DOHH2 (cell line): ENCODE data around the gene ZSCAN25.

ENCODE experiments used
- H3F3A ChIP-seq: fragments of 200-600 bp; sonication (generic), shearing (Covaris generic); 2 replicates; pipeline ENCODE4 v1.6.0; 2016; ENCODE audit warnings: antibody characterized with exemption, mild to moderate bottlenecking; ENCODE audit not compliant: control insufficient read depth, insufficient read depth
- H3K27ac ChIP-seq: fragments of 200-600 bp; sonication (generic); 2 replicates; pipeline ENCODE4 v1.5.1; 2014; ENCODE audit warnings: low read depth, mild to moderate bottlenecking, low read length, moderate library complexity
- H3K27me3 ChIP-seq: fragments of 200-600 bp; sonication (generic); 2 replicates; pipeline ENCODE4 v1.6.1; 2014; ENCODE audit warnings: mild to moderate bottlenecking, low read length, mixed read lengths; ENCODE audit not compliant: control insufficient read depth
- H3K36me3 ChIP-seq: fragments of 200-600 bp; sonication (generic); 2 replicates; pipeline ENCODE4 v1.6.1; 2014; ENCODE audit warnings: mild to moderate bottlenecking, low read length, moderate library complexity, mixed read lengths; ENCODE audit not compliant: control insufficient read depth
- H3K4me1 ChIP-seq: fragments of 200-600 bp; sonication (generic); 2 replicates; pipeline ENCODE4 v1.6.1; 2014; ENCODE audit warnings: mild to moderate bottlenecking, low read length, mixed read lengths; ENCODE audit not compliant: control insufficient read depth
- H3K4me2 ChIP-seq: fragments of 200-600 bp; sonication (generic); 2 replicates; pipeline ENCODE4 v1.6.0; 2014; ENCODE audit warnings: mild to moderate bottlenecking, low read length, moderate library complexity
- H3K4me3 ChIP-seq: fragments of 200-600 bp; sonication (generic); 2 replicates; pipeline ENCODE4 v1.5.1; 2014; ENCODE audit warnings: mild to moderate bottlenecking, low read length, mixed read lengths
- H3K79me2 ChIP-seq: fragments of 200-600 bp; sonication (generic); 2 replicates; pipeline ENCODE4 v1.6.1; 2014; ENCODE audit warnings: mild to moderate bottlenecking, low read length, mixed read lengths; ENCODE audit not compliant: control insufficient read depth
- H3K9me2 ChIP-seq: fragments of 200-600 bp; sonication (generic); replicated peaks from 2 replicates; pipeline ENCODE4 v1.6.1; 2014; ENCODE audit warnings: mild to moderate bottlenecking, low read length, mixed read lengths; ENCODE audit not compliant: control insufficient read depth
- H3K9me3 ChIP-seq: fragments of 200-600 bp; sonication (generic); 2 replicates; pipeline ENCODE4 v1.6.1; 2014; ENCODE audit warnings: antibody characterized with exemption, low read length, mixed read lengths; ENCODE audit not compliant: control insufficient read depth, insufficient read depth
- H4K20me1 ChIP-seq: fragments of 200-600 bp; sonication (generic); 2 replicates; pipeline ENCODE4 v1.6.0; 2014; ENCODE audit warnings: low read depth, mild to moderate bottlenecking, antibody characterized with exemption, low read length, moderate library complexity; ENCODE audit not compliant: control insufficient read depth, insufficient read depth
- EZH2phosphoT487 ChIP-seq: fragments of 200-600 bp; sonication (generic); IDR thresholded peaks from 2 replicates; pipeline ENCODE4 v1.6.1; 2017; ENCODE audit warnings: borderline replicate concordance, mild to moderate bottlenecking, antibody characterized with exemption, low read length, moderate library complexity, mixed read lengths
- TF ChIP-seq, protein P1 (sequence below): fragments of 200-600 bp; sonication (generic); IDR thresholded peaks from one replicate; pipeline ENCODE4 v1.5.1; 2014; ENCODE audit warnings: antibody characterized with exemption, mild to moderate bottlenecking, low read depth, low read length; ENCODE audit not compliant: poor library complexity, severe bottlenecking

Gene ZSCAN25

DNA sequence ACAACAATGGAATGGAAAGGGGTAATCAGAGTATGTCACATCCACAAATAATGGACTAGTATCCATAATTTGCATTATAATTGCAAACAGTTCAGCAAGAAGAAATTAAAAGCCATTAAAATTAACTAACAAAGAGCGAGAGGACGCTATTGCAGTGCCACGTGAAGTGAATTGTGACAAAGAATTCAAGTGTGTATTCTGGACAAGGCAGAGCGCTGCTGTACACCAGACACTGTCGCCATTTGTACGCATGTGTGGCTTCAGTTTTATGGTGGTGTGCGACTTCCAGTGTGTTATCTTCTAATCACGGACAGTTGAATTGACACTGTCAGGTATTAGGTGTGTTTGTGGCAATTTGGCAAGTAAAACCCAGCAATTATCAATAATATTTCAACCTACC is 51.8 kb downstream of the ZSCAN25 start:
- Histone ChIP-seq H3K4me2 (no peak overlapping the region), H3K4me1 (no peaks in the 10 kb centered on the region), H3K9me3 (no peaks in the 10 kb centered on the region), H3F3A (no peaks in the 10 kb centered on the region), H3K27ac (no peak overlapping the region), H3K27me3 (no peaks in the 10 kb centered on the region), H3K4me3 (no peak overlapping the region), H3K9me2 (no peaks in the 10 kb centered on the region), H3K36me3 (no peaks in the 10 kb centered on the region), H4K20me1 (no peaks in the 10 kb centered on the region), H3K79me2 (no peaks in the 10 kb centered on the region)
- TF ChIP-seq, protein P1, sequence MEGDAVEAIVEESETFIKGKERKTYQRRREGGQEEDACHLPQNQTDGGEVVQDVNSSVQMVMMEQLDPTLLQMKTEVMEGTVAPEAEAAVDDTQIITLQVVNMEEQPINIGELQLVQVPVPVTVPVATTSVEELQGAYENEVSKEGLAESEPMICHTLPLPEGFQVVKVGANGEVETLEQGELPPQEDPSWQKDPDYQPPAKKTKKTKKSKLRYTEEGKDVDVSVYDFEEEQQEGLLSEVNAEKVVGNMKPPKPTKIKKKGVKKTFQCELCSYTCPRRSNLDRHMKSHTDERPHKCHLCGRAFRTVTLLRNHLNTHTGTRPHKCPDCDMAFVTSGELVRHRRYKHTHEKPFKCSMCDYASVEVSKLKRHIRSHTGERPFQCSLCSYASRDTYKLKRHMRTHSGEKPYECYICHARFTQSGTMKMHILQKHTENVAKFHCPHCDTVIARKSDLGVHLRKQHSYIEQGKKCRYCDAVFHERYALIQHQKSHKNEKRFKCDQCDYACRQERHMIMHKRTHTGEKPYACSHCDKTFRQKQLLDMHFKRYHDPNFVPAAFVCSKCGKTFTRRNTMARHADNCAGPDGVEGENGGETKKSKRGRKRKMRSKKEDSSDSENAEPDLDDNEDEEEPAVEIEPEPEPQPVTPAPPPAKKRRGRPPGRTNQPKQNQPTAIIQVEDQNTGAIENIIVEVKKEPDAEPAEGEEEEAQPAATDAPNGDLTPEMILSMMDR = no peak
- TF ChIP-seq EZH2phosphoT487 = no peak

DNA sequence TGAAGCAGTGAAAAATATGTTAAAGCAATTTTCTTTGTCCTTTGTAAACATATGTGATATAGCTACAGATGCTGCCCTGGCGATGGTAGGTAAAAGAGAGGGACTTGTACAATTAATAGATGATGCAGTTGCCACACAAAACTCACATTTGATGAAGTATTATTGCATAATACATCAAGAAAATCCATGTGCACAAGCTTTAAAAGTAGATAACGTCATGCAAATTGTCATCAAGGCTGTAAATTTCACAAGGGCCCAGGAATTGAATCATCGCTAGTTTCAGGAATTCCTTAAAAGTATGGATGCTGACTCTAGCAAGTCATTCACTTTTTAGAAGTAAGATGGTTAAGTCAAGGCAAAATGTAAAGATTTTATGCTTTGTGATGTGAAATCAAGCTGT is 53.0 kb downstream of the ZSCAN25 start:
- Histone ChIP-seq H3K27ac (no peak overlapping the region), H3K4me3 (no peak overlapping the region), H3K27me3 (no peaks in the 10 kb centered on the region), H3K9me2 (no peaks in the 10 kb centered on the region), H3K79me2 (no peaks in the 10 kb centered on the region), H4K20me1 (no peaks in the 10 kb centered on the region), H3K36me3 (no peaks in the 10 kb centered on the region), H3K9me3 (no peaks in the 10 kb centered on the region), H3K4me1 (no peaks in the 10 kb centered on the region), H3K4me2 (no peak overlapping the region), H3F3A (no peaks in the 10 kb centered on the region)
- TF ChIP-seq, protein P1 = no peak

DNA sequence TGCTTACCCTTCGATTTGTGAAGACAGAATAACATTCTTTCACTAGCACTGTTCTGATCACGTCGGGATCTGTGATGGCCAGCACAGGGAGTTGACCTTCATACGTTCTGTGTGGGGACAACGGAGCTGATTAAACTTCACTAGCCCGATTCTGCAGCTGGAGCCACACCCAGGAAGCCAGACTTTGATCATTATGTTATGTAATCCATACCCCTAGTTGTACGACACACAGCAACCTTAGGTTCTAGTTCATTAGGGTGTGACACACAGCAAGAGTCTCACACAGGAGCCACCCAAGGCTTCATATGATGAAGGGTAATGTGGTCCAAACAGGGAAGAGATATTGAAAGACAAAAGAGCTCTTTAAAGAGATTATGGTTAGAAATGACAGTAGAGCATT is 55.8 kb downstream of the ZSCAN25 start:
- no peaks in the 10 kb centered on the region for H3K36me3 ChIP-seq
- H3K79me2 ChIP-seq = no peaks in the 10 kb centered on the region
- H3K9me2 ChIP-seq = no peaks in the 10 kb centered on the region
- no peaks in the 10 kb centered on the region for H3K9me3 ChIP-seq
- H3K27ac ChIP-seq = no peak overlapping the region
- H3F3A ChIP-seq = peaks cover 3% of the 10 kb centered on the region; the same call in 1 of the 2 replicates
- no peaks in the 10 kb centered on the region for H3K4me1 ChIP-seq
- no peaks in the 10 kb centered on the region for H4K20me1 ChIP-seq
- no peak overlapping the region for H3K4me3 ChIP-seq
- H3K27me3 ChIP-seq = no peaks in the 10 kb centered on the region; the same call in 1 of the 2 replicates
- no peak overlapping the region for H3K4me2 ChIP-seq
- no peak for TF ChIP-seq EZH2phosphoT487
- TF ChIP-seq, protein P1 = no peak
